HEK293 (cell line): Measurements from ENCODE around the gene PLCB3.
A peak's percentile ranks its signal among the peaks of the same experiment; 100 is the strongest.

Source experiments
- CTCF ChIA-PET: fragments of 350-600 bp; formaldehyde crosslinking; extraction: SDS; loops from one replicate; lab custom pipeline; 2021; ENCODE audit warnings: antibody characterized with exemption; lab: Yijun Ruan, JAX
- POLR2A ChIA-PET: fragments of 300-600 bp; formaldehyde crosslinking; extraction: SDS; loops from one replicate; lab custom pipeline; 2020; ENCODE audit warnings: antibody characterized with exemption, inconsistent platforms; lab: Yijun Ruan, JAX
- H3K27ac ChIP-seq: fragments of 200-500 bp; sonication (Bioruptor generic); 2 replicates; pipeline ENCODE4 v1.5.1; 2014; ENCODE audit warnings: low read depth, low read length, control low read depth, inconsistent platforms; ENCODE audit errors: extremely low read depth
- H3K36me3 ChIP-seq, 2 experiments: fragments of 200-500 bp in 1 of 2; sonication (Bioruptor generic) in 1 of 2; 1 replicate in 1 of 2; 2 replicates in 1 of 2; pipeline ENCODE4 v1.5.1; 2014 to 2017; ENCODE audit warnings: inconsistent platforms in 2 of 2, low read length in 2 of 2; ENCODE audit not compliant: control insufficient read depth in 2 of 2, insufficient read depth in 1 of 2
- H3K4me1 ChIP-seq: fragments of 200-500 bp; sonication (Bioruptor generic); 2 replicates; pipeline ENCODE4 v1.5.1; 2014; ENCODE audit warnings: mild to moderate bottlenecking, low read length, inconsistent platforms; ENCODE audit not compliant: control insufficient read depth, insufficient read depth
- H3K4me3 ChIP-seq: 2 replicates; pipeline ENCODE4 v1.5.1; 2011; ENCODE audit warnings: low read depth, mild to moderate bottlenecking, control low read depth, low read length, moderate library complexity
- H3K9me3 ChIP-seq: fragments of 200-500 bp; sonication (Bioruptor generic); 2 replicates; pipeline ENCODE4 v1.5.1; 2014; ENCODE audit warnings: low read depth, low read length, inconsistent platforms; ENCODE audit not compliant: control insufficient read depth, insufficient read depth
- EGR2 ChIP-seq: fragments of 450-650 bp; formaldehyde crosslinking; IDR thresholded peaks from 2 replicates; pipeline ENCODE4 v1.5.1; 2016; ENCODE audit warnings: low read depth, missing biosample characterization, missing genetic modification characterization
- FEZF1 ChIP-seq: fragments of 450-650 bp; formaldehyde crosslinking; IDR thresholded peaks from 2 replicates; pipeline ENCODE4 v1.5.1; 2016; ENCODE audit warnings: missing biosample characterization, missing genetic modification characterization
- KLF16 ChIP-seq: fragments of 450-650 bp; formaldehyde crosslinking; IDR thresholded peaks from 2 replicates; pipeline ENCODE4 v1.5.1; 2017; ENCODE audit warnings: missing biosample characterization, missing genetic modification characterization
- KLF8 ChIP-seq: fragments of 450-650 bp; formaldehyde crosslinking; IDR thresholded peaks from 2 replicates; pipeline ENCODE4 v1.5.1; 2016; ENCODE audit warnings: missing biosample characterization, missing genetic modification characterization
- KLF9 ChIP-seq: fragments of 450-650 bp; formaldehyde crosslinking; IDR thresholded peaks from 2 replicates; pipeline ENCODE4 v1.5.1; 2016; ENCODE audit warnings: missing biosample characterization, missing genetic modification characterization, low read depth
- ZFP69B ChIP-seq: fragments of 450-650 bp; formaldehyde crosslinking; IDR thresholded peaks from 2 replicates; pipeline ENCODE4 v1.5.1; 2016; ENCODE audit warnings: missing biosample characterization, missing genetic modification characterization
- ZNF146 ChIP-seq: fragments of 450-650 bp; formaldehyde crosslinking; IDR thresholded peaks from 2 replicates; pipeline ENCODE4 v1.5.1; 2016; ENCODE audit warnings: missing biosample characterization, missing genetic modification characterization
- ZNF174 ChIP-seq: fragments of 450-650 bp; formaldehyde crosslinking; IDR thresholded peaks from 2 replicates; pipeline ENCODE4 v1.5.0; 2017; ENCODE audit warnings: missing biosample characterization, mild to moderate bottlenecking, missing genetic modification characterization
- ZNF223 ChIP-seq: fragments of 450-650 bp; formaldehyde crosslinking; IDR thresholded peaks from 2 replicates; pipeline ENCODE4 v1.5.1; 2016; ENCODE audit warnings: missing biosample characterization, missing genetic modification characterization
- ZNF292 ChIP-seq: fragments of 450-650 bp; formaldehyde crosslinking; IDR thresholded peaks from 2 replicates; pipeline ENCODE4 v1.5.1; 2016; ENCODE audit warnings: low read depth, missing biosample characterization, missing genetic modification characterization, borderline replicate concordance
- ZNF350 ChIP-seq: fragments of 450-650 bp; formaldehyde crosslinking; IDR thresholded peaks from 2 replicates; pipeline ENCODE4 v1.5.0; 2017; ENCODE audit warnings: missing biosample characterization, mild to moderate bottlenecking, missing genetic modification characterization
- ZNF366 ChIP-seq: fragments of 450-650 bp; formaldehyde crosslinking; conservative IDR thresholded peaks from 2 replicates; pipeline ENCODE4 v1.5.1; 2016; ENCODE audit warnings: missing biosample characterization, missing genetic modification characterization
- ZNF394 ChIP-seq: fragments of 450-650 bp; formaldehyde crosslinking; IDR thresholded peaks from 2 replicates; pipeline ENCODE4 v1.5.1; 2016; ENCODE audit warnings: missing biosample characterization, missing genetic modification characterization, mild to moderate bottlenecking, moderate library complexity, borderline replicate concordance
- ZNF48 ChIP-seq: fragments of 450-650 bp; formaldehyde crosslinking; IDR thresholded peaks from 2 replicates; pipeline ENCODE4 v1.5.1; 2016; ENCODE audit warnings: missing biosample characterization, missing genetic modification characterization
- ZNF501 ChIP-seq: fragments of 450-650 bp; formaldehyde crosslinking; IDR thresholded peaks from 2 replicates; pipeline ENCODE4 v1.5.1; 2016; ENCODE audit warnings: missing biosample characterization, missing genetic modification characterization
- ZNF521 ChIP-seq: fragments of 450-650 bp; formaldehyde crosslinking; IDR thresholded peaks from 2 replicates; pipeline ENCODE4 v1.5.1; 2017; ENCODE audit warnings: missing biosample characterization, mild to moderate bottlenecking, missing genetic modification characterization
- ZNF596 ChIP-seq: fragments of 450-650 bp; IDR thresholded peaks from 2 replicates; pipeline ENCODE4 v1.5.0; 2018; ENCODE audit warnings: missing biosample characterization, mild to moderate bottlenecking, missing genetic modification characterization, moderate library complexity
- ZNF660 ChIP-seq: fragments of 450-650 bp; IDR thresholded peaks from 2 replicates; pipeline ENCODE4 v1.5.1; 2018; ENCODE audit warnings: missing biosample characterization, mild to moderate bottlenecking, missing genetic modification characterization
- ZNF664 ChIP-seq: fragments of 450-650 bp; formaldehyde crosslinking; IDR thresholded peaks from 2 replicates; pipeline ENCODE4 v1.5.1; 2016; ENCODE audit warnings: missing biosample characterization, missing genetic modification characterization
- ZNF670 ChIP-seq: fragments of 450-650 bp; formaldehyde crosslinking; IDR thresholded peaks from 2 replicates; pipeline ENCODE4 v1.5.1; 2016; ENCODE audit warnings: missing biosample characterization, missing genetic modification characterization, low read depth
- ZNF701 ChIP-seq: fragments of 450-650 bp; formaldehyde crosslinking; IDR thresholded peaks from 2 replicates; pipeline ENCODE4 v1.5.1; 2016; ENCODE audit warnings: missing biosample characterization, missing genetic modification characterization
- ZNF747 ChIP-seq: fragments of 450-650 bp; formaldehyde crosslinking; IDR thresholded peaks from 2 replicates; pipeline ENCODE4 v1.5.1; 2016; ENCODE audit warnings: missing biosample characterization, missing genetic modification characterization
- ZNF830 ChIP-seq: fragments of 450-650 bp; IDR thresholded peaks from 2 replicates; pipeline ENCODE4 v1.5.0; 2018; ENCODE audit warnings: missing biosample characterization, missing genetic modification characterization, low read depth, mild to moderate bottlenecking, moderate library complexity
- ZSCAN30 ChIP-seq: fragments of 450-650 bp; IDR thresholded peaks from 2 replicates; pipeline ENCODE4 v1.5.1; 2018; ENCODE audit warnings: missing biosample characterization, mild to moderate bottlenecking, missing genetic modification characterization, moderate library complexity
- TF ChIP-seq, protein P1 (sequence below): fragments of 450-650 bp; formaldehyde crosslinking; optimal IDR thresholded peaks from 2 replicates; pipeline ENCODE3; 2016; ENCODE audit warnings: missing biosample characterization, mild to moderate bottlenecking, missing genetic modification characterization
- TF ChIP-seq, protein P2 (sequence below): fragments of 450-650 bp; formaldehyde crosslinking; IDR thresholded peaks from 2 replicates; pipeline ENCODE4 v1.5.1; 2016; ENCODE audit warnings: missing biosample characterization, missing genetic modification characterization
- TF ChIP-seq, protein P3 (sequence below): fragments of 450-650 bp; formaldehyde crosslinking; IDR thresholded peaks from 2 replicates; pipeline ENCODE4 v1.5.1; 2016; ENCODE audit warnings: missing biosample characterization, missing genetic modification characterization
- TF ChIP-seq, protein P4 (sequence below): fragments of 450-650 bp; formaldehyde crosslinking; IDR thresholded peaks from 2 replicates; pipeline ENCODE4 v1.5.1; 2016; ENCODE audit warnings: missing biosample characterization, missing genetic modification characterization
- TF ChIP-seq, protein P5 (sequence below): fragments of 450-650 bp; IDR thresholded peaks from 2 replicates; pipeline ENCODE4 v1.5.1; 2018; ENCODE audit warnings: missing biosample characterization, mild to moderate bottlenecking, missing genetic modification characterization

Gene PLCB3

DNA sequence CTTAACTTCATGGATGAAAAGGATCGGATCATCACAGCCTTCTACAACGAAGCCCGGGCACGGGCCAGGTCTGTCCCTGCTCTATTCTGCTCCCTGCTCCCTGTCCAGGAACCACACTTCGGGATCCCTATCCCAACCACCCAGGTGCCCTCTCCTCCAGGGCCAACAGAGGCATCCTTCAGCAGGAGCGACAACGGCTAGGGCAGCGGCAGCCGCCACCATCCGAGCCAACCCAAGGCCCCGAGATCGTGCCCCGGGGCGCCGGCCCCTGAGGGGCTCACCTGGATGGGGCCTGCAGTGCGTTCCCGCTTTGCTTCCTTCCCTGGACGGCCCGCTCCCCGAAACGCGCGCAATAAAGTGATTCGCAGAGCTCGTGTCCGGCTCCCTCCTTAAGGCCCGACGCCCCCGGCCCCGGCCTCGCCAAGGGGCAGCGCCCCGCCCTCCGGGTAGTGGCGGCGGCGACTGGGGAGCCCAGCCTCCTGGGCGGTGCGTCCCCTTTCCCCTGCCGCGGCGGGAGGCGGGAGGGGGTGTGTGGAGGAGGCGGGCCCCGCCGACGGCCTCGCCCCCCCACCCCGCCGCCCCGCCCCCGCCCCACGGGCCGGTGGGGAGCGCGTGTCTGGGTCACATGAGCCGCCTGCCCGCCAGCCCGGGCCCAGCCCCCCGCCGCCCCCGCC lies 17.3 kb upstream of the PLCB3 start, which contains the start of gene VEGFB (continued):
- peak; percentile 19; the same call in 1 of the 2 replicates for TF ChIP-seq EGR2 (tag by site-specific recombination)
- TF ChIP-seq, protein P1, sequence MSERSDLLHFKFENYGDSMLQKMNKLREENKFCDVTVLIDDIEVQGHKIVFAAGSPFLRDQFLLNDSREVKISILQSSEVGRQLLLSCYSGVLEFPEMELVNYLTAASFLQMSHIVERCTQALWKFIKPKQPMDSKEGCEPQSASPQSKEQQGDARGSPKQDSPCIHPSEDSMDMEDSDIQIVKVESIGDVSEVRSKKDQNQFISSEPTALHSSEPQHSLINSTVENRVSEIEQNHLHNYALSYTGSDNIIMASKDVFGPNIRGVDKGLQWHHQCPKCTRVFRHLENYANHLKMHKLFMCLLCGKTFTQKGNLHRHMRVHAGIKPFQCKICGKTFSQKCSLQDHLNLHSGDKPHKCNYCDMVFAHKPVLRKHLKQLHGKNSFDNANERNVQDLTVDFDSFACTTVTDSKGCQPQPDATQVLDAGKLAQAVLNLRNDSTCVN (tag by site-specific recombination) = peak; percentile 34
- TF ChIP-seq ZNF223 (tag by site-specific recombination) = no peak

DNA sequence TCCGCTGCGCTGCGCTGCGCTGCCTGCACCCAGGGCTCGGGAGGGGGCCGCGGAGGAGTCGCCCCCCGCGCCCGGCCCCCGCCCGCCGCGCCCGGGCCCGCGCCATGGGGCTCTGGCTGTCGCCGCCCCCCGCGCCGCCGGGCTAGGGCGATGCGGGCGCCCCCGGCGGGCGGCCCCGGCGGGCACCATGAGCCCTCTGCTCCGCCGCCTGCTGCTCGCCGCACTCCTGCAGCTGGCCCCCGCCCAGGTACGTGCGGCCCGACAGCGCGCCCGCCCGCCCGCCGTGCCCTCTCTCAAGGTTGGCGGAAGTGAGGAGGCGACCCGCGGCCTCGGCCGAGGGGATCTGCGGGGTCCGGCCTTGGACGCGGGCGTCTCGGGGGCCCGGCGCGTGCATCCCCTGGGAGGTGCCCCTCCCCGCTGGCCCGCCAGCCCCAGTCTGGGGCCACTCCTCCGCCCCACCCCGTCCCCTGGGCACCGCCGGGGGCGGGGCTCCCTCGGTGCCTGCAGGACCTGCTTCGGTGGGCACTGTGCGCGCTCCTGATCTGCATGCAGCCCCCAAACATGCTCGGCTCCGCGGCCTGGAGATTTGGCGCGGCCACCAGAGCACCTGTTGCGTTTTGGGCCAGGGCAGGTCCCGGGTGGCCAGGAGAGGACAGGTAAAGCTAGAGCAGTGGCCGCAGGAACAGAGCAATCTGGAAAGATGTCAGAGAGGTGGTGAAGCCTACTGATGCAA lies 16.5 kb upstream of the PLCB3 start:
- no peaks in the 10 kb centered on the region for H3K9me3 ChIP-seq
- peaks cover 0 to 31% of the 10 kb centered on the region in 2 experiments; a peak in 1 of 3 replicates for H3K36me3 ChIP-seq
- POLR2A ChIA-PET = interaction anchor here (1.1 to 3.5 kb wide), 2 partner anchors 11 to 50 kb away, joined by 3 to 8 read pairs; partner anchors contain the start of gene STIP1
- H3K4me3 ChIP-seq = peak overlapping the region; percentile 43
- peak overlapping the region; percentile 68; the same call in 1 of the 2 replicates for H3K27ac ChIP-seq
- no peaks in the 10 kb centered on the region for H3K4me1 ChIP-seq
- CTCF ChIA-PET = no interaction called here
- TF ChIP-seq ZNF146 (no peak), ZFP69B (no peak), ZNF292 (tag by site-specific recombination) (no peak), KLF8 (no peak; the same call in 1 of the 2 replicates), FEZF1 (tag by site-specific recombination) (no peak), ZNF664 (tag by site-specific recombination) (no peak), KLF16 (no peak), KLF9 (tag by site-specific recombination) (peak; percentile 45), ZNF660 (tag by site-specific recombination) (no peak), ZNF747 (no peak), ZNF830 (tag by site-specific recombination) (no peak), ZNF350 (tag by site-specific recombination) (no peak), ZNF596 (tag by site-specific recombination) (no peak), ZNF394 (tag by site-specific recombination) (no peak), ZNF701 (tag by site-specific recombination) (no peak), ZNF521 (tag by site-specific recombination) (no peak), ZSCAN30 (tag by site-specific recombination) (0 out of 2 replicates have a peak, but pooled peaks have one; percentile 49), ZNF501 (tag by site-specific recombination) (no peak), ZNF174 (tag by site-specific recombination) (no peak), ZNF48 (tag by site-specific recombination) (no peak), ZNF366 (no peak), ZNF670 (tag by site-specific recombination) (no peak)
- TF ChIP-seq, protein P2, sequence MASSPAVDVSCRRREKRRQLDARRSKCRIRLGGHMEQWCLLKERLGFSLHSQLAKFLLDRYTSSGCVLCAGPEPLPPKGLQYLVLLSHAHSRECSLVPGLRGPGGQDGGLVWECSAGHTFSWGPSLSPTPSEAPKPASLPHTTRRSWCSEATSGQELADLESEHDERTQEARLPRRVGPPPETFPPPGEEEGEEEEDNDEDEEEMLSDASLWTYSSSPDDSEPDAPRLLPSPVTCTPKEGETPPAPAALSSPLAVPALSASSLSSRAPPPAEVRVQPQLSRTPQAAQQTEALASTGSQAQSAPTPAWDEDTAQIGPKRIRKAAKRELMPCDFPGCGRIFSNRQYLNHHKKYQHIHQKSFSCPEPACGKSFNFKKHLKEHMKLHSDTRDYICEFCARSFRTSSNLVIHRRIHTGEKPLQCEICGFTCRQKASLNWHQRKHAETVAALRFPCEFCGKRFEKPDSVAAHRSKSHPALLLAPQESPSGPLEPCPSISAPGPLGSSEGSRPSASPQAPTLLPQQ (tag by site-specific recombination) = no peak
- TF ChIP-seq, protein P3, sequence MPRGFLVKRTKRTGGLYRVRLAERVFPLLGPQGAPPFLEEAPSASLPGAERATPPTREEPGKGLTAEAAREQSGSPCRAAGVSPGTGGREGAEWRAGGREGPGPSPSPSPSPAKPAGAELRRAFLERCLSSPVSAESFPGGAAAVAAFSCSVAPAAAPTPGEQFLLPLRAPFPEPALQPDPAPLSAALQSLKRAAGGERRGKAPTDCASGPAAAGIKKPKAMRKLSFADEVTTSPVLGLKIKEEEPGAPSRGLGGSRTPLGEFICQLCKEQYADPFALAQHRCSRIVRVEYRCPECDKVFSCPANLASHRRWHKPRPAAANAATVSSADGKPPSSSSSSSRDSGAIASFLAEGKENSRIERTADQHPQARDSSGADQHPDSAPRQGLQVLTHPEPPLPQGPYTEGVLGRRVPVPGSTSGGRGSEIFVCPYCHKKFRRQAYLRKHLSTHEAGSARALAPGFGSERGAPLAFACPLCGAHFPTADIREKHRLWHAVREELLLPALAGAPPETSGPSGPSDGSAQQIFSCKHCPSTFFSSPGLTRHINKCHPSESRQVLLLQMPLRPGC (tag by site-specific recombination) = no peak
- TF ChIP-seq, protein P4, sequence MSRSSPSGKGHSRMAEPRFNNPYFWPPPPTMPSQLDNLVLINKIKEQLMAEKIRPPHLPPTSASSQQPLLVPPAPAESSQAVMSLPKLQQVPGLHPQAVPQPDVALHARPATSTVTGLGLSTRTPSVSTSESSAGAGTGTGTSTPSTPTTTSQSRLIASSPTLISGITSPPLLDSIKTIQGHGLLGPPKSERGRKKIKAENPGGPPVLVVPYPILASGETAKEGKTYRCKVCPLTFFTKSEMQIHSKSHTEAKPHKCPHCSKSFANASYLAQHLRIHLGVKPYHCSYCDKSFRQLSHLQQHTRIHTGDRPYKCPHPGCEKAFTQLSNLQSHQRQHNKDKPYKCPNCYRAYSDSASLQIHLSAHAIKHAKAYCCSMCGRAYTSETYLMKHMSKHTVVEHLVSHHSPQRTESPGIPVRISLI = no peak
- TF ChIP-seq, protein P5, sequence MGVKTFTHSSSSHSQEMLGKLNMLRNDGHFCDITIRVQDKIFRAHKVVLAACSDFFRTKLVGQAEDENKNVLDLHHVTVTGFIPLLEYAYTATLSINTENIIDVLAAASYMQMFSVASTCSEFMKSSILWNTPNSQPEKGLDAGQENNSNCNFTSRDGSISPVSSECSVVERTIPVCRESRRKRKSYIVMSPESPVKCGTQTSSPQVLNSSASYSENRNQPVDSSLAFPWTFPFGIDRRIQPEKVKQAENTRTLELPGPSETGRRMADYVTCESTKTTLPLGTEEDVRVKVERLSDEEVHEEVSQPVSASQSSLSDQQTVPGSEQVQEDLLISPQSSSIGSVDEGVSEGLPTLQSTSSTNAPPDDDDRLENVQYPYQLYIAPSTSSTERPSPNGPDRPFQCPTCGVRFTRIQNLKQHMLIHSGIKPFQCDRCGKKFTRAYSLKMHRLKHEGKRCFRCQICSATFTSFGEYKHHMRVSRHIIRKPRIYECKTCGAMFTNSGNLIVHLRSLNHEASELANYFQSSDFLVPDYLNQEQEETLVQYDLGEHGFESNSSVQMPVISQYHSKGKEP (tag by site-specific recombination) = no peak
